ENCODE measurements around the gene POLR2J.
"Not testable (repeated sequence)": the region's sequence is repeated elsewhere in the genome, so short reads cannot be mapped to it uniquely, and the experiment has no call there.

Gene POLR2J

DNA sequence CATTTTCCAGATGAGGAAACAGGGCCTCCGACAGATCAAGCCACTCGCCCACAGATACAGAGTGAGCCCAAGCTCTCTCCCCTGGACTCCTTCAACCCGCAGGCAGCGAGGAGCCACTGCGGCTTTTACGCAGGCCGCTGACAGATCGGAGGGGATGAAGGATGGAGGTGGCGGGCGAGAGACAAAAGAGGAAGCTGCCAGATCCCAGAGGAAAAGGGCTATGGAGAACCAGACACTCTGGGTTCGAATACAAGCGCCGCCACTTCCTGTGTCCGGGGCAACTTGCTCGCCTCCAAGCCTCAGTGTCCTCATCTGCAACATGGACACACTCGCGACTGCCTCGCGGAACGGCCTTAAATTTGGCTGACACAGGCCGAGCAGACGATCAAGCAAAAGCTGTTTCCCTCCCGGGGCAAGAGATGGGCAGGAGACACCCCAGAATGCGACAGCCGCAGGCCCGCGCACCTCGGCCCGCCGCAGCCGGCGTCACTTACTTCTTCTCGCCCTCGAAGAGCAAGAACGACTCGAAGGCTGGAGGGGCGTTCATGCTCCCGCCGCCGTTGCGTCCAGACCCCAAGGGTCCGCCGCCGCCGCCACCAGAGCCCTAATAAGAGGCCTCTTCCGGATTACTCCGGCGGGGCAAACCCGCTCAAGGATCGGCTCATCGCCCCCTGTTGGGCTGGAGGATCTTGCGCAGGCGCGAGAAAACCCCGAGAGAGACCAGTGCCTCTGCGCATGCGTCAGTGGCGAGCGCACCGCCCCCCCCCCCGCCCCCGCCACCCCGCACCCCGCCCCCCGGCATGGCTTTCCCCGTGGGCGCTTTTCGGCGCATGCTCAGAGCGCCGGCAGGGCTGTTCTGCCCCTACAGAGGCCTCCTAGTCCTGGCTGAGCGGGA is at the start of gene POLR2J:
Gene POLR2J, minus strand, starts transcription at position 609 of the 895 bp plus-strand sequence. Its CDS starts 62 bp downstream, at position 547.
- in situ Hi-C loops (cut with MboI; ENCODE audit: low sequenced_read_pairs): not testable (repeated sequence)

DNA sequence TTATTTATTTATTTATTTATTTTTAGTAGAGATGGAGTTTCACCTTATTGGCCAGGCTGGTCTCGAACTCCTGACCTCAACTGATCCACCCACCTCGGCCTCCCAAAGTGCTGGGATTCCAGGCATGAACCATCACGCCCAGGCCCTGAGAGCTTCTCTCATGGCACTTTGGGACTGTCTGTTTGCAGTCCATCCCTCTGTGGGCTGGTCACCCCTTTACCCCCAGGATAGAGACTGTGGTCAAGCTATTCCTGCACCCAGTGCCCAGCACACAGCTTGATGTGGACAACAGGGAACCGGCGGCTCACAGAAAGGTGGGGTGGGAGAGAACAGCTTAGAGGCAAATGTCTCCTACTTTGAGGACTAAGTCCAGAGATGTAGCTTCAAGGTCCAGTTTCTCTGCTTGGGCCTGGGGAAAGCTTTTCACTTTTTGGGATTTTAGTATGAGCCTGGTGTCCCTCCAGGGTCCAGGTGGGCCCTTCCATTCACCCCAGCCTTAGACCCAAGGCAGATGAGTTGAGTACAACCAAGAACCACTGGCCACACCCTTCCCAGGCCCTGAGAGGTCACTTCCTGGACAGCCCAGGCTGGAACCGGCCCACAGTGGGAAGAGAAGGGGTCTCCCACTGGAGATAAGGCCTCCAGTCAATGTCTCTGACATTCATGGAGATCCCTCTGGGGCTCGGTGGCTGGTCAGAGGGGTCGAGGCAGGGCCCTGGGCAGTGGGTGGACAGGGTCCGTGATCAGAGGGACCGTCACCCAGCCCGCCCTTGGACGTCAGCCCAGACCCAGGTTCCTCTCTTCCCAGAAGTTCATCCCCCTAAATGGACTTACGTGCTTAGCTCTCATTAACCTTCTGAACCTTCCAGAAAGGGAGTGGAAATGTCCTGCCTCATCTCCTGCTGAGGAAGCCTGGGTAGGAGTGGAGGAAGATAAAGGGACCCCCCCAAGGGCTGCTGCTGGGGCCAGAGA is 49.4 kb upstream of the POLR2J start:
- in situ Hi-C loops (cut with MboI; ENCODE audit: low sequenced_read_pairs): not testable (repeated sequence)

DNA sequence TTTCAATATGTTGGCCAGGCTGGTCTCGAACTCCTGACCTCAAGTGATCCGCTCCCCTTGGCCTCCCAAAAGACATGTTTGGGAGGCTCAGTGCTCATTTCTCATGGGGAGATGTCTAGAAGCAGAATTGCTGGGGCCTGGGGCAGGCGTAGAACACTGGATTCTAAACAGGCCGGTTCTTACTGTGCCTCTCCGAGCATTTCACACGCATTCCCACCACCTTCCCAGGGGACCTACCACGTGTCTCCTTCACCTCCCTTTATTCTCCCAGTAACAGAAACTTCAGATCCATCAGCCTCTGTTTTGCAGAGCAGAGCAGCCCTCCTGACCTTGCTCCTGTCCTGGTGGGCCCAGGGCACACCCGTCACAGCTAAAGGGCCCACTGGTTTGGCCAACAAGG is 48.5 kb upstream of the POLR2J start:
- in situ Hi-C loops (cut with MboI; ENCODE audit: low sequenced_read_pairs): not testable (repeated sequence)

DNA sequence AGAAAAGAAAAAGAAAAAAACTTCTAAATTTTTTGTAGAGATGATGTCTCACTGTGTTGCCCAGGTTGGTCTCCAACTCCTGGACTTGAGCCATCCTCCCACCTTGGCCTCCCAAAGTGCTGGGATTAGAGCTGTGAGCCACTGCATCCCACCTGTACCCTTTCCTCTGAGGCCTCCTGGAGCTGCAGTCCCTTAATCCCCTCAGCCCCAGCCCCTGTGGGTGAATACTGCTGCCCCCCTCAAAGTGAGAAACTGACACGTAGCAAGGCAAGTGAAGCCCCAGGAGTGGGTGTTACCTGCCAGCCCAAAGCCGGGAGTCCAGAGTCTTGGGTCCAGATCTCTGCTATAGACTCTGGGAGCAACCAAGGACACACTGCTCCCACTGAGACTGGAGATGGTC is 46.1 kb upstream of the POLR2J start:
- in situ Hi-C loops (cut with MboI; ENCODE audit: low sequenced_read_pairs): not testable (repeated sequence)

DNA sequence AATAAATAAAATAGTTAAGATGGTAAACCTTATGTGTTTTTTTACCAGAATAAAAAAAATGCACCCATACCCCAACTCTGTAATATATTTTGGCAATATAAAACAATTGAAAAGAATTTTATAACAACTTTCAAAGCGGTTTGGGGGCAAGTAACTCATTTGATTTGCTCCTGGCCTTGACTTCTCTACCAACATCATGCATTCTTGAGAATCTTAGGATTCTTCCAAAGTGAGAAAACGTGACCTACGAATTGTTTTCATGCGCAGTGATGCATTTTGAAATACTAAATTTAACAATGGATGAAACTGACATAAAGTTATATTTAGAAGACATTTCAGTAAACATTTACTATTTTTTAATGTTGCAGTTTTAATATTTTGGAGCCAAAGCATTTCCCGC is 42.1 kb upstream of the POLR2J start:
- in situ Hi-C loops (cut with MboI; ENCODE audit: low sequenced_read_pairs): not testable (repeated sequence)

DNA sequence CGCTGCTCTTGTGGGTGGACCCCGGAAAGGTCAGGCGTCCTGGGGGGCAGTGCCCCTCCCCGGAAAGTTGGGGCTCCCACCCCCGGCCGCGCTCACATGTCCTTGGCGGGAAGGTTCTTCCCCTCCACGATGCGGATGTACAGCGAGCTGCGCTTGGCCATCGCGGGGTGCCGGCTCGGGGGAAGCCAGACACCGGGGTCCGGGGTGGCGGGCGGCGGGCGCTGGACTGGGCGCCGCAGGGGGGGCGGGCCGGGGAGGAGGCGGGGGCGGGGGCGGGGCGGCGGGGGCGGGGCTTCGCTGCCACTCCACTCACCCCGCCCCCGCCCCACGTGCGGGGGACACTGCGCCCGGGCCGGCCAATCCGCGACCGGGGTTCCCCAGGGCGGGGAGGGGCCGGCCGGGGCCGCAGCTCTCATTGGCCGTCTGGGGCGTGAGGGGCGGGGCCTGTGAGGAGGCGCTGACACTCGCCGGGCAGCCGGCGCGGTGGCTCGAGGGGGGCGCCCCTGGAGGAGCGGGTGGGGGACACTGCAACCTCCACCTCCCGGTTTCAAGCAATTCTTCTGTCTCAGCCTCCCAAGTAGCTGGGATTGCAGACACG is 38.9 kb upstream of the POLR2J start, which contains the start of gene RASA4B:
Gene RASA4B, minus strand, starts transcription at position 228 of the 598 bp plus-strand sequence. Its CDS starts 67 bp downstream, at position 161.
- in situ Hi-C loops (cut with MboI; ENCODE audit: low sequenced_read_pairs): not testable (repeated sequence)

DNA sequence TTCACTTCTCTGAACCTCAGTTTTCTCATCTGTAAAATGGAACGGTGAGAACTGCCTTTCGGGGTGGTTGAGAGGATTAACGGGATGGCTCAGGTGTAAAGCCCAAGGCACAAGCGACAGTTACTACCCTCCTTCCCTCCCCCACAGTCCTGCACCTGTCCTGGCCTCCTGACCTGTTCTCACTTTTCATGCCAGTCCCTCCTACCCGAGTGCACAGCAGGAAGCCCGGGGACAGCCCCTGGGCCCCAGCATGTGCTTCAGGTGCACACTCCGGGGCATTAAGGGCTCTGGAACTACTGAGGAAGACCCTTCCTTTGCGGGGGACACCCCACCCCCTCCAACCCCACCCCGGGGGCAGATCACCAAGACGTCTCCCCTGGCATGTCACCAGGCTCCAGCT is 38.2 kb upstream of the POLR2J start:
- in situ Hi-C loops (cut with MboI; ENCODE audit: low sequenced_read_pairs): not testable (repeated sequence)

DNA sequence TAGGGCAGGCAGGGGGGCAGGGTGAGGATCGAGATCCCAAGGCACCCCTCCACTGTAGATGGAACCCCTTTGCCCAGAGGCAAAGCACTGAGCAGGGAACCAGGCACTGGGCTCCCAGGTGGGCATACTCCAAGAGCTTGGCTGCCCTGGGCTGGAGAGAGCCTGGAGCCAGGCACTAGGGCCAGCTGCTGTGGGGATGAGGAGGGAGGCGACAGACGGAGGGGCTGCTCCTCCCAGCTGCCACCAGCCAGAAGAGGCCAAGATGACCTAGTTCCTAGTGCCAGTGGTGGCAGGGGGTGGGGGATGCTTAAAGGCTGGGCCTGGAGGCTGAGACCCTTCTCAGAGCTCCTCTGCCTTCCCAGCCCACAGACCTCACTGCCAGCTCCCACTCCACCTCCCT is 37.2 kb upstream of the POLR2J start:
- in situ Hi-C loops (cut with MboI; ENCODE audit: low sequenced_read_pairs): not testable (repeated sequence)

DNA sequence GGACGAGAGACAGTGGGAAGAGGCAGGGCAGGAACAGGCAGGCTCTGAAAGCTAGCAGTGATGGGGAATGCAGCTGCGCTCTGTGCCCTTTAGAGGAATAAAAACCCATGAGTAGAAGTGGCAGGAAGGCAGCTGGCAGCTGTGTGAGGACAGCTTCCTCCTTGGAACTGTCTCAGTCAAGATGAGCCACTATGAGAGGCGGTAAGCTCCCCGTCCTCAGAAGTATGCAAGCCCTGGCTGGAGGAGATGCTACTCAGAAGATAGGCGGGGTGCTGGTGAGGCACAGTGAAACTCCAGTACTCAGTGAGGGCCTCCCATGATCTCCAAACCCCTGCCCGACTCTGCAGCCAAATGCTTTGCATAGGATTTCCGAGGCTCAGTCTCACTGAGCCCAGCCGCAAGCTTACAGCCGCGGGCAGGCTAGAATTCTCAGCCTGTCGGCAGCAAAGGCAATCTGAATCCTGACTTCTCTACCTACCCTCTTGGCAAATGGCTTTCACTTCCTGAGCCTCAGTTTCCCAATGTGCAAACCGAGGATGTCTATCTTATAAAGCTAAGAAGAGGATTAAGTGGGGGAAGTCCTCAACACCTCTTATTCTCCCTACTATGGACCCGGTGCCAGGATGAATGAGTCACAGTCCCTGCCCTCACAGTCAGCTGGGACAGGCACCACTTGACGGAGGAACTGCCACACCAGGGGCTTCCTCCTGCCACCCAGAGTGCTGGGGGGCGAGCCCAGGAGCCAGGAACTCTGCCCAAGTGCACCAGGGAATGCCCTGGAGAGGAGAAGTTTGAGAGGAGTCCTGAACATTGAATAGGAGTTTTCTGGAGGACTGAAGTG is 36.4 kb upstream of the POLR2J start:
- in situ Hi-C loops (cut with MboI; ENCODE audit: low sequenced_read_pairs): not testable (repeated sequence)

DNA sequence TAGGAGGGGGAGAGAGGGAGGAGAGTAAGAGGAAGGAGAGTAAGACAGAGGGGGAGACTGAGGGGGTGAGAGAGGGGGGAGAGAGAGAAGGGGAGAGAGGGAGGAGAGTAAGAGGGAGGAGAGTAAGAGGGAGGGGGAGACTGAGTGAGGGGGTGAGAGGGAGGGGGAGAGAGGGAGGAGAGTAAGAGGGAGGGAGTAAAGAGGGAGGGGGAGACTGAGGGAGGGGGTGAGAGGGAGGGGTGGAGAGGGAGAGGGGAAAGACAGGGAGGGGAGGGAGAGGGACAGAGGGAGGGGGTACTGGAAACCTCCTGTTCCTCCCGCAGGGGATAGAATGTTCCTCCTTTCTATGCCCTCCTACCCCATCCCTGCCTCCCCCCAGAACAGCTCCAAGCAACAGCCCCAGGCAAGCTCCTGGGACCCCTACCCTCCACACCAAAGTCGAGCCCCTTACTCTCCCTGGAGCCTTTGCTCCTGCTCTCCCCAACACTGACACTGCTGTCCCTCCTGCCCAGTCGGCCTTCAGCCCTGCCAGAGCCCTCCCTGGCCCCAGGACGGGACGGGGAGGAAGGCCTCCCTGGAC is 34.0 kb upstream of the POLR2J start:
- in situ Hi-C loops (cut with MboI; ENCODE audit: low sequenced_read_pairs): not testable (repeated sequence)

DNA sequence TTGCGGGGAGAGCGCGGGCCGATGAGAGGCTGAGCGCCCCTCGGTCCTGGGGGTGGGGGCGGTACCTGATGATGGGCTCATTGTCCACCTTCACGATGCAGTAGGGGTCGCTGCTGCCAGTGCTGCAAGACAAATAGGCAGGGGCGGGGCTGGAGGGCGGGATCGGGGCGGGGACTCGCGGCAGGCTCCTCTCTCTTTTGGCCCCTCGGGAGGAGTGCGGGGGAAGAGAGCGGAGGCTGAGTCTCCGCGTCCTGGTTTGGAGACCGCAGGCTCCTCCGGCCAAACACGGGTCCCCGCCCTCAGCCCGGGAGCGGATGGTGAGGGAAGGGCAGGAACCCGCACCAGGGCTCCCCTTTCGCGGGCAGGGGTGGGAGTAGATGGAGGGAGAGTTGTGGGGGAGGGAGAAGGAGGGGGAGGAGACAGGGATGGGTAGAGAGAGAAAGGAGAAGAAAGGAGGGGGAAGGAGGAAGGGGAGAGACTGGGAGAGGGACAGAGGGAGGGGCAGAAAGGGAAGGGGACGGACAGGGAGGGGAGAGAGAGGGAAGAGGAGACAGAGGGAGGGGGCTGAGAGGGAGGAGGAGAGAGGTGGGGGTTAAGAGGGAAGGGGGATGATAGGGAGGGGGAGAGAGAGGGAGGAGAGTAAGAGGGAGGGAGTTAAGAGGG is 33.3 kb upstream of the POLR2J start:
- in situ Hi-C loops (cut with MboI; ENCODE audit: low sequenced_read_pairs): not testable (repeated sequence)

DNA sequence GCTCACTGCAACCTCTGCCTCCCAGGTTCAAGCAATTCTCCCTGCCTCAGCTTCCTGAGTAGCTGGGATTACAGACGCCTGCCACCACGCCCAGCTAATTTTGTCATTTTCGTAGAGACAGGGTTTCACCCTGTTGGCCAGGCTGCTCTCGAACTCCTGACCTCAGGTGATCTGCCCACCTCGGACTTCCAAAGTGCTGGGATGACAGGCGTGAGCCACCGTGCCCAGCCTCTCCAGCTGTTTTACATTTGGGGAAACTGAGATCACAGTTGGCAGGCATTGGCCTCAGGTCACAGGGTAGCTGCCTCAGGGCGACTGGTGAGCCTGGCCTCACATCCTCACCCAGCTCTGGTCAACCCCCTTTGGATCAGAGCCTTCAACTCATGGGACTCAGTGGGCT is 31.9 kb upstream of the POLR2J start:
- in situ Hi-C loops (cut with MboI; ENCODE audit: low sequenced_read_pairs): not testable (repeated sequence)

DNA sequence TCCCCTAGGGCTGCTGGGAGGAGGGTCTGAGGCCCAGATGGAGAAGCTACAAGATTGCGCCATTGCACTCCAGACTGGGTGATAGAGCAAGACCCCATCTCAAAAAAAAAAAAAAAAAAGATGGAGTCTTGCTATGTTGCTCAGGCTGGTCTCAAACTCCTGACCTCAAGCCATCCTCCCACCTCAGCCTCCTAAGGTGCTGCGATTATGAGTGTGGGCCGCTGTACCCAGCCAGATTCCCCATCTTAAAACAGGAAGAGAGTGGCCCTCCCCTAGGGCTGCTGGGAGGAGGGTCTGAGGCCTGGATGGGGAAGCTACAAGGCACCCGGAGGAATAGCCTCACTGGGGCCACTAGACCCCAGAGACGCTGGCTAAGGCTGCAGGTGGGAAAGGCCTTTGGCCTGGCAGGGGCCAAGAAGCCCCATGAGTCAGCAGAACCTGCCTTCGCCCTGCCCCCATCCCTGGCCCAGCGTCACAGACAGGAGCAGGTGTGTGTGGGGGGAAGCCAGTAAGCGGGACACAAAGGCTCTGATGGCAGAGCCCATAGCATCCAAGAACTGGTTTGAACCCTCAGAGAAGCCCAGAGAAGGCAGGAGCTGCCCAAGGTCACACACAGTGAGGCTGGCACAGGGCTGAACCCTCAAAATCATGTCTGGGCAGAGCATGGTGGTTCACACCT is 28.8 kb upstream of the POLR2J start:
- in situ Hi-C loops (cut with MboI; ENCODE audit: low sequenced_read_pairs): not testable (repeated sequence)

DNA sequence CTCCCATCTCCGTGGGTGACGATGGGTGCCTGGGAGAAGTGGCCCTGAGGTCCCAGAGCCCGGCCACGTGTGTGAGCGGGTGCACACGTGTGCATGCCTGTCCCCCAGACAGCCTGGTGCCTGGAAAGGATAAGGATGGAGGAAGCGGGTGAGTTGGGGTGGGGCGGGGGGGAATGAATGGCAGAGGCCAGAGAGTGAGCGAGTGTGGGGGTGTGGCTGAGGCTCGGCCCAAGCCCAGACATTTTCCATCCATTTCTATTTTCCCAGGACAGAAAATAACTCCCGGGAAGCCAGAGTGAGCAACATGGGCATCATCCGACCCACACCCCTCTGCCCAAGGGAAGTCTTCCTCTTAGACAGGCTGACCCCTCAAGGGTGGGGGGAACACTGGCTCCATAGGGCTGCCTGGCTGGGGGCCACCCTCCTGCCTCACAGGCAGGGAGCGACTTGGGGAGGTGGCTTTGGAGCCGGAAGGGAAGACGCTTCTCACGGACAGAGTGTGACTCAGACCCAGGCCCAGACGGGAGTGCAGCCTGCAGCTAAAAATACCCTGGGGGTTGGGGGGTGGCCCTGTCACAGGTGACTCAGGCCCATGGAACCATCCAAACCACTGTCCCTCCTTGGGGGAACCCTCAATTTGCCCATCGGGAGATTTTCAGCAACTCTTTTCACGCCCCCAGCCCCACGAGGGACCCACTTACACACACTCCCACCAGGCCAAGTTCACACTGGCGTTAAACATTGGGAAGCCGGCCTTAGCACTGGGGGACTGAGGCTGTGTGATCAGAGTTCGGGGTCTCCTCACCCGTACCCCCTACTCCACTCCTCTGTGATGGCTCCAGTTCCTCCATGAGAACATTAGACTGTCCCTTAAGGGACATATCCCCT is 26.8 kb upstream of the POLR2J start:
- in situ Hi-C loops (cut with MboI; ENCODE audit: low sequenced_read_pairs): not testable (repeated sequence)

DNA sequence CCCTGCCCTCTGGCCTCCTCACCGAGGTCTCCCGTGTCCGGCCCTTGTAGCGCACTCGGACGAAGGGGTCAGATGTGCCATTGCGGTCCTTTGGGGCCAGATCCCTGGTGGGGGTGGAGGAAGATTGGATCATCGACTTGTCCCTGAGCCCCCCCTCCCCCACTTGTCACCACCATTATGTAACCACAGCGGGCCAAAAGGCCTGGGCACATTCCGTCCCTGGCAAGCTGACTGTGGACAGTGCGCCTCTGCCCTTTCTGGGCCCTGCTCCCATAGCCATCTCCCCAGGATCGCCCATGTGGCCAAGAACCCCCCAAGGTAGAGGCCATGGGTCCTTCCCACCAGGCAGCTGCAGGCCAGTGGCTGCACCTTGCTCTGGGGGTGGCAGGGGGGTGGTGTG is 24.4 kb upstream of the POLR2J start:
- in situ Hi-C loops (cut with MboI; ENCODE audit: low sequenced_read_pairs): not testable (repeated sequence)

DNA sequence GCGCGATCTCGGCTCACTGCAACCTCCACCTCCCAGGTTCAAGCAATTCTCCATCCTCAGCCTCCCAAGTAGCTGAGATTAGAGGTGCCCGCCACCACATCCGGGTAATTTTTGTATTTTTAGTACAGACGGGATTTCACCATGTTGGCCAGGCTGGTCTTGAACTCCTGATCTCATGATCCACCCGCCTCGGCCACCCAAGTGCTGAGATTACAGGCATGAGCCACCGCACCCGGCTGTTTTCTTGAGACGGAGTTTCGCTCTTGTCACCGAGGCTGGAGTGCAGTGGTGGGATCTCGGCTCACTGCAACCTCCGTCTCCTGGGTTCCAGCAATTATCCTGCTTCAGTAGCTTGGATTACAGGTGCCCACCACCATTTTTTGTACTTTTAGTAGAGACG is 19.6 kb upstream of the POLR2J start:
- in situ Hi-C loops (cut with MboI; ENCODE audit: low sequenced_read_pairs): not testable (repeated sequence)

DNA sequence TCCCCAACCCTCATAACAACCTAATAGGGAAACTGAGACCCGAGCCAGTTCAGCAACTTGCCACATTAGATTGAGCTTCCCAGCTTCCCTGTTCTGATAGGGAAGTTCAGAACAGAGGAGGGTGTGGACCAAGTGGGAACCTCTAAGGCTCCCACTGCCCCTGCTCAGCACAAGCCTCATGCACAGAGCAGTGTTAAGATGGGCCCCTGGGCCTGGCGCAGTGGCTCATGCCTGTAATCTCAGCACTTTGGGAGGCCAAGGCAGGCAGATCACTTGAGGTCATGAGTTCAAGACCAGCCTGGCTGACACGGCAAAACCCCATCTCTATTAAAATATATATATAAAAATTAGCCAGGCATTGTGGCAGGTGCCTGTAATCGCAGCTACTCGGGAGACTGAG is 18.6 kb upstream of the POLR2J start:
- in situ Hi-C loops (cut with MboI; ENCODE audit: low sequenced_read_pairs): not testable (repeated sequence)

DNA sequence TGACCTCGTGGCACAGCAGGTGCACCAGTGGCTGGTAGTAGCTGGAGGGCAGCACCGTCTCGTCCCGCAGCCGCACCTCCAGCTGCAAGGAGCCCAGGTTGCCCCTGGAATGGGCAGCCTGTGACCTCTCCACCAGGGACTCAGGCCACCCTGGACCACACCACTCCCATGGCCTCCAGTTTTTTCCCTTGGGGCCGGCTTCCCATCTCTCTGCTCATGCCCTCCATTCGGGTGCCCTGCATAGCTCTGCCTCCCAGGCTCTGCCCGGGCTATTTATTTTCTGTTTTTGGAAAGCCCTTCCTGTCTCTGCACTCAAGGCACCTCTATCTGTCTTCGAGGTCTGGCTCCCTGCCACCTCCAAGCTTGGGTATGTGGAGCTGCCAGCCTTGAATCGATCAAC is 18.1 kb upstream of the POLR2J start:
- in situ Hi-C loops (cut with MboI; ENCODE audit: low sequenced_read_pairs): not testable (repeated sequence)

Measured in HL-60/S4 (cell line).